HG02943 (cell line): ENCODE measurements around the gene GABARAP.

Source experiments
- ATAC-seq: cut with Tn5 transposase; IDR thresholded peaks from one replicate; pipeline ENCODE4 v1.9.1; 2021; ENCODE audit warnings: mild to moderate bottlenecking, low read depth, moderate library complexity; ENCODE audit not compliant: unreplicated experiment

GABARAP gene

GRCh38 chr17:7208754-7209460 is 33.3 kb downstream of the GABARAP start:
- ATAC-seq, result no peak

- ATAC-seq, result no peak
These were observed 34.1 kb downstream of the GABARAP start for GRCh38 chr17:7208027-7208571.

- ATAC-seq, result no peak
These were observed 34.9 kb downstream of the GABARAP start for GRCh38 chr17:7207120-7208001.

DNA sequence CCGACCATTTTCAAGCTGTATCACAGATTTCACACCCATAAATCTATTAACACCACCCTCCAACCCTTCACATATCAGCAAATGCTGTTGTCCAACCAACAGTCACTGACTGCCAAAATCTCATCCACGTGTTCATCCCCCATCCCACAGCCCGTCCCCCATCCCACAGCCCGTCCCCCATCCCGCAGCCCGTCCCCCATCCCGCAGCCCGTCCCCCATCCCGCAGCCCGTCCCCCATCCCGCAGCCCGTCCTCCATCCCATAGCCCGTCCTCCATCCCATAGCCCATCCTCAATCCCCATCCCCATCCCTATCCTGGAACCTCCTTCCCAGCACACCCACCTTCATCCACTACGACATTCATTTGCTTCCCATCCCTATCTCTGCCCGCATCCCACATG is 36.7 kb downstream of the GABARAP start:
- ATAC-seq, result no peak

GRCh38 chr17:7204828-7205461 is 37.3 kb downstream of the GABARAP start:
- ATAC-seq, result peak; percentile 77

GRCh38 chr17:7204336-7204735 is 37.9 kb downstream of the GABARAP start:
- no peak for ATAC-seq

DNA sequence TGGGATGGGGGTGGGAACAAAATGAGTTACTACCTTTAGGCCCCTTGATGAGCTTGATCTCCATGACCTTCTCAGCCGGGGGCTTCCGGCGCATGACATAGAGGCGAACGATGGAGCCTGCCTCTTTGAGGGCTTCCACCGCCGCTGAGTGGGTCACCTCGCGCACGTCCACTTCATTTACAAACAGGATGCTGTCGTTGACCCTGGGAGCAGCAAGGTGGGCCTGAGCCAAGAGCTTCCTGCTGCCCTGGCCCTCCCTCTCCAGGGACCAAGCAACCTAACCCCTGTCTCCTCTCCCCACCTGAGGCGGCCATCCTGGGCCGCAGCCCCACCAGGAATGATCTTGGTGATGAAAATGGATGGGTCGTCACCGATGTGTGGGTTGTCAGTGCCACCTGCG is 38.9 kb downstream of the GABARAP start:
- no peak for ATAC-seq

GRCh38 chr17:7196651-7197401 is 45.4 kb downstream of the GABARAP start:
- no peak for ATAC-seq

DNA sequence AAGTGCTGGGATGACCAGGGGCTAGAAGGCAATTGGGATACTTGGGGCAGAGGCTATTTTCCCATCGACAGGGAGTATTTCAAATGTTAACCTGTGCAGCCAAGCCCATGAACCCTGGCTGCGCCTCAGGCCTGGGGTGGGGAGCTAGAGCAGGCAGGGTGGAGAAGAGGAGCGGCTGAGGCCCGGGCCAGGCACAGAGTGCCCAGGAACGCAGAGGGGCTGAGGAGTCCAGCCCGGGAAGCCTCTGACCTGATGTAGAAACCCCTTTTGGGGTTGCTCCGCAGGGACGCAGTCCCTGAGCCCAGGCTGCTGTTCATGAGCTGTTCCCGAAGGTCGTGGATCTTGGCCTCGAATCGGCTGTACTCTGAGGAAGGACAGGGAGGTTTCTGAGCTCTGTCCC is 46.3 kb downstream of the GABARAP start:
- ATAC-seq, result no peak

DNA sequence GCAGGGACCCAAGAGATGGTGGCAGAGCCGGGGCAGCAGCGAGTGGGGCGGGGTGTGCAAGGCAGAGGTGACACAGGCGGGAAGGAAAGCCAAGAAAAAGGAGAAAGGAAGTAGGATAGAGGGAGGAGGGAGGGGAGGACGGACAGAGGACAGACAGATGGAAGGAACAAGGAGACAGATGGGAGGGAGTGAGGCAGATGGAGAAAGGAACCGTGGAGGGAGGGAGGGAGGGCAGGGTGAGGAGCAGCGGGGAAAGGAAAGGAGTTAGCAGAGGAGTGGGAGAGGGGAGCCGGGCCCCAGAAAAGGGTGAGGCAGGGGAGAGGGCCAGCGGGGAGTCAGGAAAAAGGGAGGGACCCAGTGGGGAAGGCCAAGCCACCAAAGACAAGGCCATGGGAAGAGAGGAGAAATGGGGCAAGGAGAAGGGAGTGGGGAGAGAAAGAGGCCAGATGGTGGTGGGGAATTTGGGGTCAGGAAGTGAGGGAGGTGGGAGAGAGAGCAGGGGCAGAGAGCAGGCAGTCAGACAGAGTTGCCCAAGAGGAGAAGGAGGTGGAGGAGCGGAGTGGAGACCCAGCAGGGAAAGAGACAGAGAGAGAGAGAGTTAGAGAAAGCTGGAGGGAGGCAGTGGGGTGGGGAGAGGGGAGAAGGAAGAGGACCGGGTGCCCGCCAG is 49.8 kb downstream of the GABARAP start:
- ATAC-seq, result no peak

DNA sequence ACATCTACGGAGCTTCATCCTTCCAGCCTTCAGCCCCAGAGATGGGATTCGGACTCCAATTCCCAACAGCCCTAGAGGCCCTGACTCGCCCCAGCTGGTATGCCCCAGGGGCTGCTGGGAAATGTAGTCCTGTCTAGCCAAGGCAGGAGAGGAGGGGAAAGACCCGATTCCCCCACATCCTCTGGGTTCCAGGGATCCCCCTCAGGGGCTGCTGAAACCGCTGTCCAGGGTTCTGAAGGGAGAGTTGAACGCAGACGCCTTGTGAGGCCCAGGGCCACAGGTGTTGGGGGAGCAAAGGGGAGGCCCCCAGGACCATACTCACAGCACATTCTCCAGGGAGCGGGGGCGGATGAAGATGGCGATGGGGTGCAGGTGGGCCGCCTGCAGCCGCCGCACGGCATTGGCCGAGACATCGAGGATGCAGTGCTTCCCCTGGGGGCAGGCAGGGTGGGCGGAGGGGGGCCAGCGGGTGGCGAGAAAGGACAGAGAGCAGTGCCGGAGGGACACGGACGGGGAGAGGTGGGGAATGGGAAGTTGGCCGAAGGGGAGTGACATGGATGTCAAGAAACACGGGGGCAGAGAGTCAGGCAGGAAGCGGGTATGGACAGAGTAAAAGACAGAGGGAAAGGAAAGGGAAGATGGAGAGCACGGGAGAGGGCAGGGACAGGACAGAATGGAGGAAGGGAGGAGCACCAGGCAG is 50.5 kb downstream of the GABARAP start:
- no peak for ATAC-seq

DNA sequence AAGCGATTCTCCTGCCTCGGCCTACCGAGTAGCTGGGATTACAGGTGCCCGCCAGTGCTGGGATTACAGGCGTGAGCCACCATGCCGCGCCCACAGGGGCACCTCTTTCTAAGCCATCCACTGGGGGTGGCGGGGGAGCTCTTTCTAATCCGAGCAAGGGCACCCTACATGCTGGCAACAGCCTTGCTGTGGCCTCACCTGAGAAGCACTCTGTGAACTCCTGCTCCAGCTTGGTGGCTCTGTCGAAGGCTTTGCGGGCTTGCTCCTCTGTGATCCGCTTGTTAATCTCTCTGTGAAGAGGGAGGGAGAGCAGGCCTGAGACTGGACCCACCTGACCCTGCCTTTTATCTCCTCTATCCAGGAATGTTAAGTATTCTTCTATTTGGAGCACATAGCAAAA is 51.2 kb downstream of the GABARAP start:
- ATAC-seq, result no peak

GRCh38 chr17:7190276-7190917 is 51.9 kb downstream of the GABARAP start:
- no peak for ATAC-seq
